ENCODE data around the gene RECK. TPM values are rescaled to one million over a fixed set of nuclear protein-coding genes. Genes with fewer than 3 reads are reported as not detected.
"Not testable (repeated sequence)": the region's sequence is repeated elsewhere in the genome, so short reads cannot be mapped to it uniquely, and the experiment has no call there.

Gene RECK
- 9.8 and 11.1 TPM in 2 replicates for total RNA-seq
- polyA plus RNA-seq (2012) = 16.2 TPM

- peak; percentile 83 for DNase-seq (ENCODE audit: low read depth)
These were observed at the start of gene RECK for GRCh38 chr9:36036780-36037548. Gene RECK (plus strand): TSS chr9:36036913. CDS start chr9:36036999, 86 bp downstream.

- DNase-seq (ENCODE audit: low read depth) = no peak
These were observed 46.6 kb upstream of the RECK start for GRCh38 chr9:35990155-35990554.

GRCh38 chr9:35993136-35993535 lies 43.6 kb upstream of the RECK start:
- DNase-seq (ENCODE audit: low read depth) = not testable (repeated sequence)

GRCh38 chr9:35993976-35994720 lies 42.6 kb upstream of the RECK start:
- DNase-seq (ENCODE audit: low read depth) = peak; percentile 43

- DNase-seq (ENCODE audit: low read depth) = no peak
These were observed 41.8 kb upstream of the RECK start for GRCh38 chr9:35994959-35995358.

- DNase-seq (ENCODE audit: low read depth) = peak; percentile 77
These were observed 40.2 kb upstream of the RECK start for GRCh38 chr9:35996358-35996970.

GRCh38 chr9:35997016-35997415 lies 39.7 kb upstream of the RECK start:
- DNase-seq (ENCODE audit: low read depth) = peak; percentile 38

- no peak for DNase-seq (ENCODE audit: low read depth)
These were observed 38.4 kb upstream of the RECK start for GRCh38 chr9:35998333-35998732.

GRCh38 chr9:36005891-36006290 lies 30.8 kb upstream of the RECK start:
- DNase-seq (ENCODE audit: low read depth) = no peak

GRCh38 chr9:36006549-36007315 lies 30.0 kb upstream of the RECK start:
- DNase-seq (ENCODE audit: low read depth) = no peak

GRCh38 chr9:36007316-36007708 lies 29.4 kb upstream of the RECK start:
- DNase-seq (ENCODE audit: low read depth) = no peak

- DNase-seq (ENCODE audit: low read depth) = no peak
These were observed 28.9 kb upstream of the RECK start for GRCh38 chr9:36007852-36008251.

GRCh38 chr9:36008774-36009300 lies 27.9 kb upstream of the RECK start:
- peak; percentile 80 for DNase-seq (ENCODE audit: low read depth)

GRCh38 chr9:36011379-36011778 lies 25.3 kb upstream of the RECK start:
- DNase-seq (ENCODE audit: low read depth) = no peak

- DNase-seq (ENCODE audit: low read depth) = no peak
These were observed 19.4 kb upstream of the RECK start for GRCh38 chr9:36017278-36017677.

GRCh38 chr9:36018129-36018528 lies 18.6 kb upstream of the RECK start:
- DNase-seq (ENCODE audit: low read depth) = no peak

GRCh38 chr9:36018891-36019720 lies 17.6 kb upstream of the RECK start:
- DNase-seq (ENCODE audit: low read depth) = peak; percentile 10

GRCh38 chr9:36021968-36022367 lies 14.7 kb upstream of the RECK start:
- no peak for DNase-seq (ENCODE audit: low read depth)

- DNase-seq (ENCODE audit: low read depth) = peak; percentile 70
These were observed 13.3 kb upstream of the RECK start for GRCh38 chr9:36023260-36024048.
